GM12874 (cell line): ENCODE measurements around the gene ACVR1B.

Experiments used
- TF ChIP-seq, protein P1 (sequence below): IDR thresholded peaks from 2 replicates; pipeline ENCODE4 v1.5.1; 2011; ENCODE audit warnings: low read depth, mild to moderate bottlenecking, control low read depth, low read length, moderate library complexity; ENCODE audit not compliant: insufficient read depth

The ACVR1B gene

DNA sequence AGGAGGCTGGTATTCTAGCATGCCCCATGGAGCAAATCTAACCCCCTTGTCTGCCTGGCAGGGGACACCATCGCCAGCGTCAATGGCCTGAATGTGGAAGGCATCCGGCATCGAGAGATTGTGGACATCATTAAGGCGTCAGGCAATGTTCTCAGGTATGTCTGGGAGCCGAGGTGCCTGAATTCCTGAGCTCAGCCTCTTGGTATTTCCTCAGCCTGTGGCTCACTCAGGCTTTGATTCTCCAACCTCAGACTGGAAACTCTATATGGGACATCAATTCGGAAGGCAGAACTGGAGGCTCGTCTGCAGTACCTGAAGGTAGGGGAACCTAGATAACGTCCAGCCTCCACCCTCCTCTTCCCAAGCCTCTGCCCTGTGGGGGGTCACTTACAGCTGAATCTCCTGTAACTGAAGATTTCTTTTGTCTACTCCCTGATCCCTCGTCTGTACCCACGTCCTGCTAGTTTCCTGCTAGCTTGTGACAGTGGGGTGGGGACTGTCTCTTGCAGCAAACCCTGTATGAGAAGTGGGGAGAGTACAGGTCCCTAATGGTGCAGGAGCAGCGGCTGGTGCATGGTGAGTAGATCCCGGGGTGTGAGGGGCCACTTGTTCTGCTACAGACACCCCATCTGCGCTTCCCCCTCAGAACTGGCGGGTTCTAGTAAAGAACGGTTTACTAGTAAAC, 62.3 kb downstream of the ACVR1B start:
- TF ChIP-seq, protein P1, sequence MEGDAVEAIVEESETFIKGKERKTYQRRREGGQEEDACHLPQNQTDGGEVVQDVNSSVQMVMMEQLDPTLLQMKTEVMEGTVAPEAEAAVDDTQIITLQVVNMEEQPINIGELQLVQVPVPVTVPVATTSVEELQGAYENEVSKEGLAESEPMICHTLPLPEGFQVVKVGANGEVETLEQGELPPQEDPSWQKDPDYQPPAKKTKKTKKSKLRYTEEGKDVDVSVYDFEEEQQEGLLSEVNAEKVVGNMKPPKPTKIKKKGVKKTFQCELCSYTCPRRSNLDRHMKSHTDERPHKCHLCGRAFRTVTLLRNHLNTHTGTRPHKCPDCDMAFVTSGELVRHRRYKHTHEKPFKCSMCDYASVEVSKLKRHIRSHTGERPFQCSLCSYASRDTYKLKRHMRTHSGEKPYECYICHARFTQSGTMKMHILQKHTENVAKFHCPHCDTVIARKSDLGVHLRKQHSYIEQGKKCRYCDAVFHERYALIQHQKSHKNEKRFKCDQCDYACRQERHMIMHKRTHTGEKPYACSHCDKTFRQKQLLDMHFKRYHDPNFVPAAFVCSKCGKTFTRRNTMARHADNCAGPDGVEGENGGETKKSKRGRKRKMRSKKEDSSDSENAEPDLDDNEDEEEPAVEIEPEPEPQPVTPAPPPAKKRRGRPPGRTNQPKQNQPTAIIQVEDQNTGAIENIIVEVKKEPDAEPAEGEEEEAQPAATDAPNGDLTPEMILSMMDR: no peak

- TF ChIP-seq, protein P1: no peak
These were observed 63.4 kb downstream of the ACVR1B start for GRCh38 chr12:52014567-52015530.

DNA sequence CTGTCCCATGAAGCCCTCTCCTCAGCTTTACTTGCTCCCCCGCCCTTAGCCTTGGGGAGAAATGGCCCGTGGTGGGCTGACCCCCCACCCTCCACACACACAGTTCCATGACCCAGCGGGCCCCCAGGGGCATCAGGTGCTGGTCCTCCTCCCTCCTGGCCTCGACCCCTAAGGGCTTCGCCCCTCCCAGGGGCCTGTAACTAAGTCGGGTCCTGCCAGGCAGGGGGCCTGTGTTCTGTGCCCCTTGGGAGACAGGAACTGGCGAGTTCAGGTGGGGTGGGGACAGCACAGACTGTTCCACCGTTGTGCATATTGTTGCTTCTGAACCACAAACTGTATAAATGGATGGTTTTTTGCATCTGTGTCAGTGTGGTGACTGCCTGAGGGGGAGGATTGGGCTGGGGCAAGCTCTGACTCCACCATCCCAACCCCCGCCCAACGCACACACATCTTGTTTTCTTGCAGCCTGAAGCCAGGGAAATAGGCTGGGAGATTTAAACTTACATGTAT, 64.1 kb downstream of the ACVR1B start:
- TF ChIP-seq, protein P1: no peak

DNA sequence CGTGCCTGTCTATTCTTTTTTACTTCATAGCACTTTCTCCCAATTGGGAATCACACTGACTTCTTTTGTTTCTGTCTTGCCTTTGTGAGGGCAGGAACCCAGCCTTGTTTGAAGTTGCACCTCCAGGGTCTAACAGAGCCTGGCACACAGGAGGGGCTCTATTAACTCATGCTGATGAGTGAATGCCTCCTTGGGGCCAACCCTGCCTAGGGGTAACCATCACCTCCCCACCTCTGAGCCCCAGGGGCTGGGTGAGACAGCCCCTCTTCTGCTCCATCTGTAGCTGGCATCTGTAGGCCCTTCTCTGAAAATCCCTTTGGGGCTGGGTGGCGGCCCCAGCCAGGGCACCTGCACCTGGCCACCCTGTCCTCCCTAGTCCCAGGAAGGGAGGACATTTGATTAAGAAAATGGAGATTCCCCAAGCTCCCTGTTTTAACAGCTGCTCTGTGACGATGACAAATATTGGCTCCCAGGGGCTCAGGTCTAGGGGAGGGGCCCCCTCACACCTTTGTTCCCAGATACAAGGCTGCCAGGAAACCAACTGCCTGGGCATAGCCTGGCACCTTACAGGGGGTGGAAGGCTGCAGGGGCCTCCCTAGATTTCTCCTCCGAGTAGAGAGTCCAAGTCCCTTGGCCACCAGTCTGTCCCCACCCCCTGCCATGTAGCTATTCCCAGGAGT, 67.1 kb downstream of the ACVR1B start:
- TF ChIP-seq, protein P1: no peak

DNA sequence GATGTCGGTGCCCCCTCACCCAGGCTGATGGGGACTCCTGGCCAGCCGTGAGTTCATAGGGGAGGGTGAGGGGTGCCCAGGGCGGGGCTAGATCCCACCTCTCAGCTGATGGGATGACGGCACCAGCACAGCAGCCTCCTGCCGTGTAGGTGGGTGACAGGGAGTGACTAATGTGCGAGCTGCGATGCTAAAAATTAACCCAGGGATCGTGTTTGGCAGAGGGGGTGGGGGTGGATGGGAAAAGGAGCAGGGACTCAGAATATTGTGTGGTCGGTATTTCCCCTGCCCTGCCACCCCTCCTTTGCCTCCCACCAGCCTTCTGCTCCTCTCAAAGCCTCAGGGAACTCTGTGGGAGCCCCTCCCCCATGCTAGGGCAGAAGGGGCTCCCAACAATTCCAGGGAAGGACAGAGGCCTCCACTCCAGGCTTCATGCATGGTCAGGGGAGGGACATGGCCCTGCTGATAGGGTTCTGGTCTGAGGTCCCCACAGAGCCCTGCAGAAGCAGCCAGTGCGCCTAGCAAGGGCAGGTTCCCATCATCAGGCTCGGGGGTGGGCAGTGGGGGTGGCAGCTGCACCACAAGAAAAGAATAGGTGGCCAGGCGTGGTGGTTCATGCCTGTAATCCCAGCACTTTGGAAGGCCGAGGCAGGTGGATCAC, 67.7 kb downstream of the ACVR1B start:
- TF ChIP-seq, protein P1: no peak

- TF ChIP-seq, protein P1: peak; percentile 85
These were observed 69.2 kb downstream of the ACVR1B start for GRCh38 chr12:52020539-52021336.
